Neural progenitor cell (in vitro differentiated cells): Measurements from ENCODE around the gene MUC5AC.

ENCODE experiments used
- EZH2 ChIP-seq: fragments of 200-600 bp; sonication (generic); IDR thresholded peaks from 2 replicates; pipeline ENCODE4 v1.6.1; 2017; ENCODE audit warnings: antibody characterized with exemption, mild to moderate bottlenecking, moderate library complexity
- EZH2phosphoT487 ChIP-seq: fragments of 200-600 bp; sonication (generic); IDR thresholded peaks from 2 replicates; pipeline ENCODE4 v1.6.1; 2017; ENCODE audit warnings: antibody characterized with exemption
- TF ChIP-seq, protein P1 (sequence below): fragments of 200-600 bp; sonication (generic); IDR thresholded peaks from 2 replicates; pipeline ENCODE4 v1.5.1; 2017; ENCODE audit warnings: antibody characterized with exemption, mild to moderate bottlenecking

DNA sequence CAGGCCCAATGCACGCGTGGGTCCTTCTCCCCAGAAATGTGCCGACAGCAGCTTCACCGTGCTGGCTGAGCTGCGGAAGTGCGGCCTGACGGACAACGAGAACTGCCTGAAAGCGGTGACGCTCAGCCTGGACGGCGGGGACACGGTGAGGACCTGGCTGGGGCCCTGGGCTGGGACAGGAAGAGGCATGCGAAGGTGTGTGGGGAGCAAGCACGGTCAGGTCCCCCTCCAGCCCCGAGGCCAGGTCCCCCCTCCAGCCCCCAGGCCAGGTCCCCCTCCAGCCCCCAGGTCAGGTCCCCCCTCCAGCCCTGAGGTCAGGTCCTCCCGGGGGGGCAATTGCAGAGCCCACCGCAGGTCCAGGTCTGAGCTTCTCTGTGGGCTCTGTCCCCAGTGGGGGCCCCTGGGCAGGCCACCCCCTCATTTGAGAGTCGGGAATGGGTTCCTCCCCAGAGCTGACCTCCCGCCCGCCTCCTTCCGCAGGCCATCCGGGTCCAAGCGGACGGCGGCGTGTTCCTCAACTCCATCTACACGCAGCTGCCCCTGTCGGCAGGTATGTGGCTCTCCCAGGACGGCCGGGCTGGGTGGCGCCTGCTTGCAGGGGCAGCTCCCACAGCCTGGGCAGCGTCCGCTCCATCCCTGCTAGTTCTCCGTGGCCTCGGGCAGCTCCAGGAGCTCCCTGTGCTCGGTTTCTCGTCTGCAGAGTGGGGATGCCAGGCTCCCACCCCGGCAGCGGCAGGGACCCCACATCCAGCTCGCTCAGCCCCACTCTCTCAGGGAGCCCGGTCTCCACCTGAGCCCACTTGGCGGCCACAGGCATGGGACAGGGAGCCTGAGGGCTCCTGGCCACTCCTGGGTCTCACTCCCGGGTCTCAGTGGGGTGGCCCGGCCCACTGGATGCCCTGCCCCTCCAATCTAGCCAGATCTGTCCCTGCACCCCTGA lies 73.0 kb downstream of the MUC5AC start:
- TF ChIP-seq, protein P1, sequence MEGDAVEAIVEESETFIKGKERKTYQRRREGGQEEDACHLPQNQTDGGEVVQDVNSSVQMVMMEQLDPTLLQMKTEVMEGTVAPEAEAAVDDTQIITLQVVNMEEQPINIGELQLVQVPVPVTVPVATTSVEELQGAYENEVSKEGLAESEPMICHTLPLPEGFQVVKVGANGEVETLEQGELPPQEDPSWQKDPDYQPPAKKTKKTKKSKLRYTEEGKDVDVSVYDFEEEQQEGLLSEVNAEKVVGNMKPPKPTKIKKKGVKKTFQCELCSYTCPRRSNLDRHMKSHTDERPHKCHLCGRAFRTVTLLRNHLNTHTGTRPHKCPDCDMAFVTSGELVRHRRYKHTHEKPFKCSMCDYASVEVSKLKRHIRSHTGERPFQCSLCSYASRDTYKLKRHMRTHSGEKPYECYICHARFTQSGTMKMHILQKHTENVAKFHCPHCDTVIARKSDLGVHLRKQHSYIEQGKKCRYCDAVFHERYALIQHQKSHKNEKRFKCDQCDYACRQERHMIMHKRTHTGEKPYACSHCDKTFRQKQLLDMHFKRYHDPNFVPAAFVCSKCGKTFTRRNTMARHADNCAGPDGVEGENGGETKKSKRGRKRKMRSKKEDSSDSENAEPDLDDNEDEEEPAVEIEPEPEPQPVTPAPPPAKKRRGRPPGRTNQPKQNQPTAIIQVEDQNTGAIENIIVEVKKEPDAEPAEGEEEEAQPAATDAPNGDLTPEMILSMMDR, result no peak
- TF ChIP-seq EZH2, result no peak
- no peak for TF ChIP-seq EZH2phosphoT487
